ENCODE data around the gene HBD. TPM values are rescaled to one million over a fixed set of nuclear protein-coding genes. Genes with fewer than 3 reads are reported as not detected.

HBD gene
- total RNA-seq, 1 donor from 2014 or later: not detected

- H3K27me3 Mint-ChIP-seq (ENCODE audit: unreplicated experiment): peaks cover 29% of the 10 kb centered on the region
- no peaks in the 10 kb centered on the region for H3K9me3 Mint-ChIP-seq (ENCODE audit: unreplicated experiment)
- no peak for DNase-seq (ENCODE audit: extremely low spot score, unreplicated experiment)
- no peaks in the 10 kb centered on the region for H3K36me3 Mint-ChIP-seq (ENCODE audit: unreplicated experiment)
- H3K4me1 Mint-ChIP-seq (ENCODE audit: unreplicated experiment): no peaks in the 10 kb centered on the region
- no peak overlapping the region for H3K4me3 Mint-ChIP-seq (ENCODE audit: unreplicated experiment)
- H3K27ac Mint-ChIP-seq (ENCODE audit: unreplicated experiment): no peak overlapping the region
- no peak for TF ChIP-seq CTCF (IDR thresholded peaks at IDR 0.05)
These were observed 1.5 kb downstream of the HBD start for GRCh38 chr11:5232821-5233220.

GRCh38 chr11:5232176-5232575 is 2.1 kb downstream of the HBD start:
- no peaks in the 10 kb centered on the region for H3K36me3 Mint-ChIP-seq (ENCODE audit: unreplicated experiment)
- TF ChIP-seq CTCF (IDR thresholded peaks at IDR 0.05): no peak
- DNase-seq (ENCODE audit: extremely low spot score, unreplicated experiment): no peak
- H3K27me3 Mint-ChIP-seq (ENCODE audit: unreplicated experiment): peaks cover 22% of the 10 kb centered on the region
- no peaks in the 10 kb centered on the region for H3K9me3 Mint-ChIP-seq (ENCODE audit: unreplicated experiment)
- H3K27ac Mint-ChIP-seq (ENCODE audit: unreplicated experiment): no peak overlapping the region
- no peaks in the 10 kb centered on the region for H3K4me1 Mint-ChIP-seq (ENCODE audit: unreplicated experiment)
- no peak overlapping the region for H3K4me3 Mint-ChIP-seq (ENCODE audit: unreplicated experiment)

GRCh38 chr11:5231111-5231510 is 3.2 kb downstream of the HBD start:
- H3K27me3 Mint-ChIP-seq (ENCODE audit: unreplicated experiment): peaks cover 15% of the 10 kb centered on the region
- no peak overlapping the region for H3K27ac Mint-ChIP-seq (ENCODE audit: unreplicated experiment)
- no peak for TF ChIP-seq CTCF (IDR thresholded peaks at IDR 0.05)
- DNase-seq (ENCODE audit: extremely low spot score, unreplicated experiment): no peak
- no peaks in the 10 kb centered on the region for H3K36me3 Mint-ChIP-seq (ENCODE audit: unreplicated experiment)
- no peaks in the 10 kb centered on the region for H3K9me3 Mint-ChIP-seq (ENCODE audit: unreplicated experiment)
- H3K4me3 Mint-ChIP-seq (ENCODE audit: unreplicated experiment): no peak overlapping the region
- H3K4me1 Mint-ChIP-seq (ENCODE audit: unreplicated experiment): no peaks in the 10 kb centered on the region

GRCh38 chr11:5230266-5230665 is 4.0 kb downstream of the HBD start:
- H3K9me3 Mint-ChIP-seq (ENCODE audit: unreplicated experiment): no peaks in the 10 kb centered on the region
- H3K36me3 Mint-ChIP-seq (ENCODE audit: unreplicated experiment): no peaks in the 10 kb centered on the region
- H3K4me1 Mint-ChIP-seq (ENCODE audit: unreplicated experiment): no peaks in the 10 kb centered on the region
- TF ChIP-seq CTCF (IDR thresholded peaks at IDR 0.05): no peak
- H3K27ac Mint-ChIP-seq (ENCODE audit: unreplicated experiment): no peak overlapping the region
- no peak overlapping the region for H3K4me3 Mint-ChIP-seq (ENCODE audit: unreplicated experiment)
- no peak for DNase-seq (ENCODE audit: extremely low spot score, unreplicated experiment)
- peaks cover 8% of the 10 kb centered on the region for H3K27me3 Mint-ChIP-seq (ENCODE audit: unreplicated experiment)

GRCh38 chr11:5229796-5230195 is 4.5 kb downstream of the HBD start:
- no peak overlapping the region for H3K27ac Mint-ChIP-seq (ENCODE audit: unreplicated experiment)
- H3K4me3 Mint-ChIP-seq (ENCODE audit: unreplicated experiment): no peak overlapping the region
- H3K9me3 Mint-ChIP-seq (ENCODE audit: unreplicated experiment): no peaks in the 10 kb centered on the region
- peaks cover 7% of the 10 kb centered on the region for H3K27me3 Mint-ChIP-seq (ENCODE audit: unreplicated experiment)
- no peaks in the 10 kb centered on the region for H3K36me3 Mint-ChIP-seq (ENCODE audit: unreplicated experiment)
- H3K4me1 Mint-ChIP-seq (ENCODE audit: unreplicated experiment): no peaks in the 10 kb centered on the region
- TF ChIP-seq CTCF (IDR thresholded peaks at IDR 0.05): no peak
- DNase-seq (ENCODE audit: extremely low spot score, unreplicated experiment): no peak

All from osteocyte (in vitro differentiated cells).